ENCODE results near the gene LST1. TPM values are rescaled to one million over a fixed set of nuclear protein-coding genes. Genes with fewer than 3 reads are reported as not detected.

The LST1 gene
- total RNA-seq, 1 experiment from 2014 or later, result 1.6 TPM

- Histone ChIP-seq H3K79me2 (ENCODE audit: low read depth) (no peaks in the 10 kb centered on the region), H3K27me3 (ENCODE audit: insufficient read depth, low read depth) (0 out of 2 replicates have a peak, but pooled peaks cover 5% of the 10 kb centered on the region), H3K27ac (no peak overlapping the region), H3K9me3 (ENCODE audit: insufficient read depth, low read depth) (no peaks in the 10 kb centered on the region), H3K4me2 (no peak overlapping the region), H3K36me3 (ENCODE audit: low read depth) (no peaks in the 10 kb centered on the region), H3F3A (ENCODE audit: insufficient read depth, low read depth) (peaks cover 5% of the 10 kb centered on the region; the same call in 1 of the 2 replicates), H3K9me2 (ENCODE audit: insufficient read depth) (no peaks in the 10 kb centered on the region), H2AFZ (no peak overlapping the region), H4K20me1 (ENCODE audit: insufficient read depth) (no peaks in the 10 kb centered on the region), H3K4me3 (no peak overlapping the region), H3K4me1 (replicated peaks; ENCODE audit: insufficient read depth) (0 out of 2 replicates have a peak, but pooled peaks cover 5% of the 10 kb centered on the region)
- no TSS peak for BruUV-seq (replicated peaks)
- TF ChIP-seq CTCF (conservative IDR thresholded peaks at IDR 0.05) (no peak), EZH2 (IDR thresholded peaks at IDR 0.05; ENCODE audit: low read depth) (no peak)
- POLR2A ChIA-PET (ENCODE audit: unreplicated experiment), result no interaction called here
- CTCF ChIA-PET, result no interaction called here
- intact Hi-C loops (cut with micrococcal nuclease; ENCODE audit: unreplicated experiment), result no loop called here
- no peak for DNase-seq
Observed at GRCh38 chr6:31573239-31574105, 12.6 kb upstream of the LST1 start.

- Histone ChIP-seq H3K4me2 (no peak overlapping the region), H3K27ac (no peak overlapping the region), H3K27me3 (ENCODE audit: insufficient read depth, low read depth) (0 out of 2 replicates have a peak, but pooled peaks cover 5% of the 10 kb centered on the region), H3K9me3 (ENCODE audit: insufficient read depth, low read depth) (no peaks in the 10 kb centered on the region), H3K4me1 (replicated peaks; ENCODE audit: insufficient read depth) (0 out of 2 replicates have a peak, but pooled peaks cover 5% of the 10 kb centered on the region), H3K36me3 (ENCODE audit: low read depth) (no peaks in the 10 kb centered on the region), H3K4me3 (no peak overlapping the region), H2AFZ (no peak overlapping the region), H4K20me1 (ENCODE audit: insufficient read depth) (no peaks in the 10 kb centered on the region), H3F3A (ENCODE audit: insufficient read depth, low read depth) (peaks cover 5% of the 10 kb centered on the region; the same call in 1 of the 2 replicates), H3K79me2 (ENCODE audit: low read depth) (no peaks in the 10 kb centered on the region), H3K9me2 (ENCODE audit: insufficient read depth) (no peaks in the 10 kb centered on the region)
- CTCF ChIA-PET, result no interaction called here
- no TSS peak for BruUV-seq (replicated peaks)
- DNase-seq, result no peak
- POLR2A ChIA-PET (ENCODE audit: unreplicated experiment), result interaction anchor here (0.6 kb wide), 3 partner anchors 17 to 1387 kb away, joined by 5 to 6 read pairs (median 6); no protein-coding TSS in a partner anchor
- TF ChIP-seq EZH2 (IDR thresholded peaks at IDR 0.05; ENCODE audit: low read depth) (no peak), CTCF (conservative IDR thresholded peaks at IDR 0.05) (no peak)
- intact Hi-C loops (cut with micrococcal nuclease; ENCODE audit: unreplicated experiment), result no loop called here
Observed at GRCh38 chr6:31574106-31575061, 11.7 kb upstream of the LST1 start.

GRCh38 chr6:31575335-31575901, 10.7 kb upstream of the LST1 start, which contains the start of gene TNF:
Gene TNF (plus strand): TSS chr6:31575565. CDS start chr6:31575742, 177 bp downstream.
- H3K79me2 ChIP-seq (ENCODE audit: low read depth), result no peaks in the 10 kb centered on the region
- H4K20me1 ChIP-seq (ENCODE audit: insufficient read depth), result no peaks in the 10 kb centered on the region
- peaks cover 5% of the 10 kb centered on the region; the same call in 1 of the 2 replicates for H3F3A ChIP-seq (ENCODE audit: insufficient read depth, low read depth)
- H3K4me2 ChIP-seq, result no peak within 1 kb of the TSS
- H3K4me1 ChIP-seq (replicated peaks; ENCODE audit: insufficient read depth), result 0 out of 2 replicates have a peak, but pooled peaks cover 5% of the 10 kb centered on the region
- no peak within 1 kb of the TSS for H2AFZ ChIP-seq
- H3K9me3 ChIP-seq (ENCODE audit: insufficient read depth, low read depth), result no peaks in the 10 kb centered on the region
- no peaks in the 10 kb centered on the region for H3K9me2 ChIP-seq (ENCODE audit: insufficient read depth)
- no peak for DNase-seq
- ChIA-PET POLR2A (ENCODE audit: unreplicated experiment) (interaction anchor here (0.6 kb wide), 2 partner anchors 25 to 1388 kb away, joined by 5 to 6 read pairs; no protein-coding TSS in a partner anchor), CTCF (no interaction called here)
- 0 out of 2 replicates have a peak, but pooled peaks cover 5% of the 10 kb centered on the region for H3K27me3 ChIP-seq (ENCODE audit: insufficient read depth, low read depth)
- intact Hi-C loops (cut with micrococcal nuclease; ENCODE audit: unreplicated experiment), result no loop called here
- no TSS peak for BruUV-seq (replicated peaks)
- H3K4me3 ChIP-seq, result no peak within 1 kb of the TSS
- no peaks in the 10 kb centered on the region for H3K36me3 ChIP-seq (ENCODE audit: low read depth)
- TF ChIP-seq EZH2 (IDR thresholded peaks at IDR 0.05; ENCODE audit: low read depth), result no peak
- TF ChIP-seq CTCF (conservative IDR thresholded peaks at IDR 0.05), result no peak
- H3K27ac ChIP-seq, result no peak within 1 kb of the TSS

Measured in PC-9 (cell line).